ENCODE measurements around the gene NKAPL. TPM values are rescaled to one million over a fixed set of nuclear protein-coding genes. Genes with fewer than 3 reads are reported as not detected.

Gene NKAPL
- total and polyA plus RNA-seq, 2 donors (not counting 3 experiments of a cell fraction or from before 2014, with no cell fraction given): 0.72 to 1.1 TPM

DNA sequence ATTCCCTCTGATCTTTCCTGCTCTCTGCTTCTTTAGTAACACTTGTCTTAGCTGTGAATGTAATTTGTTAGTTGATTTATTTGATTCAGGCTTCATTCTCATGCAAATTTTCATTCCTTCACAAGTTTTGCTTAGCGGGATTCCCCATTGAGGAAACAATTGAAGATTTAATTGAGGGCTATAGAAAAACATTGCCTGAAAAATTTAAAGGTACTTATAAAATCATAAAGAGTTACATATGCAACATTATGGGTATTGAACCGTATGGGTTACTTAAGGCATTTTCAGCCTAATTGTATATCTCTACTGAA is 45.9 kb upstream of the NKAPL start:
- no peak overlapping the region for H3K9ac ChIP-seq (replicated peaks; ENCODE audit: extremely low read depth, insufficient read depth, low read length)
- ChIA-PET CTCF (no interaction called here), POLR2A (no interaction called here)
- DNase-seq (ENCODE audit: low read depth, low spot score): no peak
- H4K20me1 ChIP-seq (replicated peaks; ENCODE audit: control insufficient read depth, extremely low read depth, insufficient read depth, low read length): no peaks in the 10 kb centered on the region
- no peak overlapping the region for H2AFZ ChIP-seq (ENCODE audit: low read depth, low read length)
- H3K9me3 ChIP-seq (replicated peaks; ENCODE audit: control insufficient read depth, insufficient read depth, low read length): no peaks in the 10 kb centered on the region
- no peak for FAIRE-seq
- no peak overlapping the region for H3K27ac ChIP-seq (ENCODE audit: insufficient read depth, low read depth, low read length)
- intact Hi-C loops (cut with micrococcal nuclease) (loop anchor here (2.0 to 10.0 kb wide), 6 partner anchors 76 to 772 kb away; partner anchors contain the start of gene ZNF165), dilution Hi-C loops (cut with MboI; ENCODE audit: extremely low pct_ligation_motif_present, low sequenced_read_pairs) (no loop called here)
- H3K4me3 ChIP-seq (replicated peaks in 1 of 3; ENCODE audit: insufficient read depth in 1 of 3, low read depth in 1 of 3, low read length in 3 of 3): no peak overlapping the region
- H3K36me3 ChIP-seq (ENCODE audit: control insufficient read depth in 2 of 2, extremely low read depth in 1 of 2, insufficient read depth in 2 of 2, low read length in 2 of 2): no peaks in the 10 kb centered on the region
- H3K27me3 ChIP-seq (ENCODE audit: control insufficient read depth in 2 of 2, insufficient read depth in 2 of 2, low read length in 2 of 2): peaks cover 28 to 62% of the 10 kb centered on the region in 2 experiments
- H3K79me2 ChIP-seq (ENCODE audit: control insufficient read depth, insufficient read depth, low read length): no peaks in the 10 kb centered on the region
- H3K9me1 ChIP-seq (replicated peaks; ENCODE audit: control insufficient read depth, extremely low read depth, insufficient read depth, low read length): no peaks in the 10 kb centered on the region
- H3K4me2 ChIP-seq (ENCODE audit: insufficient read depth, low read length): peak overlapping the region; percentile 90
- peaks cover 10% of the 10 kb centered on the region for H3K4me1 ChIP-seq (ENCODE audit: control insufficient read depth, extremely low read depth, insufficient read depth, low read length)
- BruUV-seq (replicated peaks): no TSS peak
- no peak for TF ChIP-seq POLR2AphosphoS5 (IDR thresholded peaks at IDR 0.05; ENCODE audit: insufficient read depth, low read depth, low read length)
- TF ChIP-seq GATA2 (IDR thresholded peaks at IDR 0.05; ENCODE audit: insufficient read depth, insufficient read length, low read depth, low read length): no peak

DNA sequence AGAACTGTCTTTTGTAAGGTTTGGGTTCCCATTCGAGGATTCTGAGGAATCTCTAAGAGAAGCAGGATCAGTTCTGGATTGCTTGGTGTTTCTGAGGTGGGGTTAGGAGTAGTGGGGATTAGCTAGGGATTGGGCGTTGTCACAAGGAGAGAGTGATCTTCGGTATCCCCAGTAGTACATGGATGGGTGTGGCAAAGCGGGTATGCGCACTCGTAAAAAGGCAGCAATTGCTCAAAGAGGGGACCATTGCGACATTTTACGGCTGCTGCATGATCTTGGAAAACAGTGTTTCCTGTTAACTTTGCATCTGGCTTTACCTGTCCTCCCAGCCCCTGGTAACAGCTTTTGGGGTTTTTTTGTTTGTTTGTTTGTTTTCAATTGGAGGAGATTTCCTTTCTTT is 43.7 kb upstream of the NKAPL start:
- intact Hi-C loops (cut with micrococcal nuclease) (loop anchor here (10.0 kb wide), 2 partner anchors 439 to 769 kb away; no protein-coding TSS in a partner anchor), dilution Hi-C loops (cut with MboI; ENCODE audit: extremely low pct_ligation_motif_present, low sequenced_read_pairs) (no loop called here)
- Histone ChIP-seq H3K4me2 (ENCODE audit: insufficient read depth, low read length) (peak overlapping the region; percentile 9), H3K27me3 (ENCODE audit: control insufficient read depth in 2 of 2, insufficient read depth in 2 of 2, low read length in 2 of 2) (peaks cover 15 to 39% of the 10 kb centered on the region in 2 experiments), H3K4me3 (replicated peaks in 1 of 3; ENCODE audit: insufficient read depth in 1 of 3, low read depth in 1 of 3, low read length in 3 of 3) (no peak overlapping the region), H3K79me2 (ENCODE audit: control insufficient read depth, insufficient read depth, low read length) (no peaks in the 10 kb centered on the region), H3K9ac (replicated peaks; ENCODE audit: extremely low read depth, insufficient read depth, low read length) (no peak overlapping the region), H3K9me1 (replicated peaks; ENCODE audit: control insufficient read depth, extremely low read depth, insufficient read depth, low read length) (no peaks in the 10 kb centered on the region), H2AFZ (ENCODE audit: low read depth, low read length) (peak overlapping the region; percentile 51), H3K9me3 (replicated peaks; ENCODE audit: control insufficient read depth, insufficient read depth, low read length) (no peaks in the 10 kb centered on the region), H4K20me1 (replicated peaks; ENCODE audit: control insufficient read depth, extremely low read depth, insufficient read depth, low read length) (no peaks in the 10 kb centered on the region), H3K27ac (ENCODE audit: insufficient read depth, low read depth, low read length) (no peak overlapping the region), H3K36me3 (ENCODE audit: control insufficient read depth in 2 of 2, extremely low read depth in 1 of 2, insufficient read depth in 2 of 2, low read length in 2 of 2) (no peaks in the 10 kb centered on the region), H3K4me1 (ENCODE audit: control insufficient read depth, extremely low read depth, insufficient read depth, low read length) (peaks cover 8% of the 10 kb centered on the region)
- DNase-seq (ENCODE audit: low read depth, low spot score) (no peak), FAIRE-seq (no peak)
- CTCF ChIA-PET: no interaction called here
- TF ChIP-seq POLR2A (IDR thresholded peaks at IDR 0.05; ENCODE audit: low read depth, low read length) (no peak), JUN (IDR thresholded peaks at IDR 0.05; ENCODE audit: borderline replicate concordance, insufficient read depth, insufficient read length, low read depth) (no peak), EZH2 (IDR thresholded peaks at IDR 0.05; ENCODE audit: borderline replicate concordance, low read depth, low read length, severe bottlenecking) (no peak), FOS (IDR thresholded peaks at IDR 0.05; ENCODE audit: borderline replicate concordance, insufficient read depth, low read length) (no peak), MYC (IDR thresholded peaks at IDR 0.05; ENCODE audit: low read depth, low read length) (no peak)
- TF ChIP-seq, protein P1, sequence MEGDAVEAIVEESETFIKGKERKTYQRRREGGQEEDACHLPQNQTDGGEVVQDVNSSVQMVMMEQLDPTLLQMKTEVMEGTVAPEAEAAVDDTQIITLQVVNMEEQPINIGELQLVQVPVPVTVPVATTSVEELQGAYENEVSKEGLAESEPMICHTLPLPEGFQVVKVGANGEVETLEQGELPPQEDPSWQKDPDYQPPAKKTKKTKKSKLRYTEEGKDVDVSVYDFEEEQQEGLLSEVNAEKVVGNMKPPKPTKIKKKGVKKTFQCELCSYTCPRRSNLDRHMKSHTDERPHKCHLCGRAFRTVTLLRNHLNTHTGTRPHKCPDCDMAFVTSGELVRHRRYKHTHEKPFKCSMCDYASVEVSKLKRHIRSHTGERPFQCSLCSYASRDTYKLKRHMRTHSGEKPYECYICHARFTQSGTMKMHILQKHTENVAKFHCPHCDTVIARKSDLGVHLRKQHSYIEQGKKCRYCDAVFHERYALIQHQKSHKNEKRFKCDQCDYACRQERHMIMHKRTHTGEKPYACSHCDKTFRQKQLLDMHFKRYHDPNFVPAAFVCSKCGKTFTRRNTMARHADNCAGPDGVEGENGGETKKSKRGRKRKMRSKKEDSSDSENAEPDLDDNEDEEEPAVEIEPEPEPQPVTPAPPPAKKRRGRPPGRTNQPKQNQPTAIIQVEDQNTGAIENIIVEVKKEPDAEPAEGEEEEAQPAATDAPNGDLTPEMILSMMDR (IDR thresholded peaks at IDR 0.05; ENCODE audit: extremely low read depth in 1 of 2, insufficient read depth in 1 of 2, low read depth in 1 of 2, low read length in 2 of 2): no peak
- POLR2A ChIA-PET: no interaction called here
- no TSS peak for BruUV-seq (replicated peaks)
